Measurements from ENCODE around the gene VASN.

Gene VASN

GRCh38 chr16:4358831-4359561 lies 12.7 kb upstream of the VASN start:
- Mint-ChIP-seq H3K27ac (peak overlapping the region; percentile 78), H3K9me3 (no peaks in the 10 kb centered on the region), H3K4me3 (no peak overlapping the region), H3K36me3 (peaks cover 92% of the 10 kb centered on the region), H3K4me1 (peaks cover 4% of the 10 kb centered on the region)
- ATAC-seq (peak; percentile 77), DNase-seq (ENCODE audit: low spot score in 2 of 2) (peak; percentile 68 to 84)

GRCh38 chr16:4359914-4360313 lies 11.7 kb upstream of the VASN start:
- Mint-ChIP-seq H3K27ac (peak overlapping the region; percentile 23), H3K4me3 (no peak overlapping the region), H3K36me3 (peaks cover 87% of the 10 kb centered on the region), H3K9me3 (no peaks in the 10 kb centered on the region), H3K4me1 (peaks cover 4% of the 10 kb centered on the region)
- no peak for ATAC-seq
- DNase-seq (ENCODE audit: low spot score in 2 of 2) = no peak

DNA sequence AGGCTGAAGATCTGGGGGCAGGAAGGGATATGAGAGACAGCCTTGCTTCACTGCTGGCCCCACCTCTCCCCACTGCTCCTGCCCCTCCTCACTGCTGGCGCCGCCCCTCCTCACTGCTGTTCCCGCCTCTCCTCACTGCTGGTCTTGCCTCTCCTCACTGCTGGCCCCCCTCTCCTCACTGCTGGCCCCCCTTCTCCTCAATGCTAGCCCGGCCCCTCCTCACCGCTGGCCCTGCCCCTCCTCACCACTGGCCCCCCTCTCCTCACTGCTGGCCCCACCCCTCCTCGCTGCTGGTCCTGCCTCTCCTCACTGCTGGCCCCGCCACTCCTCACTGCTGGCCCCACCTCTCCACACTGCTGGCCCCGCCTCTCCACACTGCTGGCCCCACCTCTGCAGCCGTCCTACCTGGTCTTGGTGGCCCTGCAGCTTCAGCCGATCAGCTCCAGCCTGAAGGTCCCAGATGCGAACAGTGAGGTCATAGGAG lies 11.1 kb upstream of the VASN start:
- ATAC-seq (peak; percentile 12), DNase-seq (ENCODE audit: low spot score in 2 of 2) (no peak)
- Mint-ChIP-seq H3K9me3 (no peaks in the 10 kb centered on the region), H3K36me3 (peaks cover 80% of the 10 kb centered on the region), H3K4me3 (no peak overlapping the region), H3K27ac (peak overlapping the region; percentile 23), H3K4me1 (peaks cover 4% of the 10 kb centered on the region)

GRCh38 chr16:4361033-4361943 lies 10.4 kb upstream of the VASN start:
- no peak for ATAC-seq
- H3K9me3 Mint-ChIP-seq = no peaks in the 10 kb centered on the region
- peaks cover 4% of the 10 kb centered on the region for H3K4me1 Mint-ChIP-seq
- no peak for DNase-seq (ENCODE audit: low spot score in 2 of 2)
- no peak overlapping the region for H3K4me3 Mint-ChIP-seq
- H3K27ac Mint-ChIP-seq = no peak overlapping the region
- peaks cover 77% of the 10 kb centered on the region for H3K36me3 Mint-ChIP-seq

DNA sequence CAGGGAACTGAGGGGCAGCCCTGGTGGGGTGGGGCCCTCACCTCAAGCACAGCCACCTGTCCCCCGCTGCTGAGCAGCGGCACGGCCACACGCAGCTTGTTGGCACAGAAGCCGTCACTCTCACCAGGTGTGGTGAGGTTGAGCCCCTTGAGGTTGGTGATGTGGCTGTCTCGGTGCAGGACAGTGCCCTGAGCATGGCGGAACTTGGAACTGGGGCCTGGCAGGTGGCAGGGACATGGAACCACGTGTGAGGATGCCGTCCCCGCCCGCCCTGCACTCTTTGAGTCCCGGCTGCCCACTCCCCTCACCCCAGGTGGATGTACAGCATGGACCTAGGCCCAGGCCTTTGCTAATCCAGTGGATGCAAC lies 9.7 kb upstream of the VASN start:
- Mint-ChIP-seq H3K27ac (no peak overlapping the region), H3K4me3 (no peak overlapping the region), H3K9me3 (no peaks in the 10 kb centered on the region), H3K4me1 (peaks cover 4% of the 10 kb centered on the region), H3K36me3 (peaks cover 77% of the 10 kb centered on the region)
- DNase-seq (ENCODE audit: low spot score in 2 of 2) = no peak
- no peak for ATAC-seq

- DNase-seq (ENCODE audit: low spot score in 2 of 2) (no peak), ATAC-seq (no peak)
- Mint-ChIP-seq H3K4me1 (peaks cover 9% of the 10 kb centered on the region), H3K36me3 (peaks cover 76% of the 10 kb centered on the region), H3K27ac (peak overlapping the region; percentile 50), H3K4me3 (no peak overlapping the region), H3K9me3 (no peaks in the 10 kb centered on the region)
Measured at GRCh38 chr16:4362476-4363135, 9.0 kb upstream of the VASN start.

DNA sequence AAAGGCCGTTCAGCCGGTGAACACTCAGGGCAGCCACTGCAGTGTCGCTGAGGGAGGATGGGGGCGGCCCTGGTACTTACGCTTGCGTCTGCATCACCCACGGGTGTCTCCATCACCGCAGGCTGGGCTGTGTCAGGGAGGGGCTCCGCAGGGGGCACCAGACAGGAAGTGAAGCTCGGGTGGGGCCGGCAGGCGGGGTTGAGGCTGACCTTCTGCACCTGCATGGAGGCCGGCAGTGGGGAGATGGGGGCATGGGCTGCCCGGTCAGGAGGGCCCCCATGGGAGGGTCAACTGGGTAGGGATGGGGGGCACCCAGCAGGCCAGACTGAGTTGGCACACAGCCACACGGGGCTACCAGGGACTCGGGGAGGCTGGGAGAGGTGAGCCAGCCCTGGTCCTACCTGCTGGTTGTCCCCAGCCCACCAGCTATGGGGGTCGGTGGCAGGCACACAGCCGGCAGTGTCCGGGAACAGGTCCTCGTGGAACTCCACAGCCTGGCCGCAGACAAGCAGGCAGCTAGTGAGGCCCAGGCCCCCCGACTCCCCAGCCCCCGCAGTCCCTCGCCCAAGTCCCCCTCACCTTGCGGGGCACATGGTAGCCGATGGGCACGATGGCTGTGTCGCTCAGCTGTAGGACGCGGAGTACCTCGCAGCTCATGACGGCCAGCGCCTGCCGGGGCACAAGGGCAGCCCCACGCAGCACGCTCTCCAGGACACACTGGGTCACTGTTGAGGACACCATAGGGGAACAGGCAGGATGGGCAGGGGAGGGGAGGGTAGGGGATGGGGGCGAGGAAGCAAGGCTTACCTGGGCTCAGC lies 7.2 kb upstream of the VASN start:
- DNase-seq (ENCODE audit: low spot score in 2 of 2) (no peak), ATAC-seq (no peak)
- no peak overlapping the region for H3K4me3 Mint-ChIP-seq
- peaks cover 70% of the 10 kb centered on the region for H3K36me3 Mint-ChIP-seq
- H3K4me1 Mint-ChIP-seq = peaks cover 14% of the 10 kb centered on the region
- no peak overlapping the region for H3K27ac Mint-ChIP-seq
- no peaks in the 10 kb centered on the region for H3K9me3 Mint-ChIP-seq

DNA sequence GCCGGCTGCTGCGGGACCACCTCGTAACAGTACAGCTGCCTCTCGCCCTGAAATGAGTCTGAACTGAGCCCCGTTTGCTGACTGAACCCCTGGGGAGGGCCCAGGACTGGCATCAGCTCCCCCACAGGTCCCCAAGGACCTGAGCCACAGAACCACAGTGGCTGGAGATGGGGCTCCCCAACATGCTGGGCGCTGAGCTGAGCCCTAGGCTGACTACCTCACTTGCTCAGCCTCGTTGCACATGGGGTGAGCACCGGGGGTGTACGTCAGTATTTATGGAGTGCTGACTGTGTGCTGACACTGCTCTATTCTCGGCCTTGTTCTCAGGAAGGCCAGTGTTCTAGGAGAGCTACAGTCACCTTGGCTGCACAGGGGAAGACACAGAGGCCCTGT lies 6.6 kb upstream of the VASN start:
- Mint-ChIP-seq H3K36me3 (peaks cover 64% of the 10 kb centered on the region), H3K4me1 (peaks cover 16% of the 10 kb centered on the region), H3K4me3 (no peak overlapping the region), H3K9me3 (no peaks in the 10 kb centered on the region), H3K27ac (no peak overlapping the region)
- DNase-seq (ENCODE audit: low spot score in 2 of 2) (no peak), ATAC-seq (peak; percentile 14)

- H3K4me1 Mint-ChIP-seq = peaks cover 19% of the 10 kb centered on the region
- ATAC-seq (no peak), DNase-seq (ENCODE audit: low spot score in 2 of 2) (no peak)
- H3K4me3 Mint-ChIP-seq = no peak overlapping the region
- H3K27ac Mint-ChIP-seq = no peak overlapping the region
- no peaks in the 10 kb centered on the region for H3K9me3 Mint-ChIP-seq
- H3K36me3 Mint-ChIP-seq = peaks cover 58% of the 10 kb centered on the region
Measured at GRCh38 chr16:4365615-4366014, 6.0 kb upstream of the VASN start.

DNA sequence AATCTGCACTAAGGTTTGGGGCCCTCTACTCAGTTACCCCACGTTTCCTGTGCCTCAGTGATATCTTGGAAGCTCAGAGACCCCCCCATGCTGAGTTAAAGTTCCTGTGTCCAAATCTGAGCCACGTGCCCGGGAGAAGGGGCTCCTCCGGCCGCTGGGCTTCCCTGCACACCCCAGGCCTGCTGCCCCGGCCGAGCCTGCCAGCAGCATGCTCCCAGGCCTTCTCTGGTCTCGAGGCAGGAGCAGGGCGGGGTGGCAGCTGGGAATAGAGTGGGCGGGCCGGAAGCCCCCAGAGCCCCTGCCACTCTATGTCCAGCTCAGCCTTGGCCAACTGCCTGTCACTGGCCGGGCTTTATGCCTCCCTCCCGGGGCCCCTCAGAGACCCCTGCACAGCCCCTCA lies 5.6 kb upstream of the VASN start:
- Mint-ChIP-seq H3K36me3 (peaks cover 54% of the 10 kb centered on the region), H3K27ac (peak overlapping the region; percentile 79)

GRCh38 chr16:4367393-4367856 lies 4.2 kb upstream of the VASN start:
- H3K9me3 Mint-ChIP-seq = no peaks in the 10 kb centered on the region
- H3K36me3 Mint-ChIP-seq = peaks cover 46% of the 10 kb centered on the region
- ATAC-seq (no peak), DNase-seq (ENCODE audit: low spot score in 2 of 2) (no peak)
- no peak overlapping the region for H3K4me3 Mint-ChIP-seq
- H3K27ac Mint-ChIP-seq = peak overlapping the region; percentile 88
- H3K4me1 Mint-ChIP-seq = peaks cover 23% of the 10 kb centered on the region

More for the DNA sequence above, 5.6 kb upstream of the VASN start:
- Mint-ChIP-seq H3K9me3 (no peaks in the 10 kb centered on the region), H3K4me1 (peaks cover 19% of the 10 kb centered on the region), H3K4me3 (no peak overlapping the region)
- DNase-seq (ENCODE audit: low spot score in 2 of 2) = no peak
- no peak for ATAC-seq

DNA sequence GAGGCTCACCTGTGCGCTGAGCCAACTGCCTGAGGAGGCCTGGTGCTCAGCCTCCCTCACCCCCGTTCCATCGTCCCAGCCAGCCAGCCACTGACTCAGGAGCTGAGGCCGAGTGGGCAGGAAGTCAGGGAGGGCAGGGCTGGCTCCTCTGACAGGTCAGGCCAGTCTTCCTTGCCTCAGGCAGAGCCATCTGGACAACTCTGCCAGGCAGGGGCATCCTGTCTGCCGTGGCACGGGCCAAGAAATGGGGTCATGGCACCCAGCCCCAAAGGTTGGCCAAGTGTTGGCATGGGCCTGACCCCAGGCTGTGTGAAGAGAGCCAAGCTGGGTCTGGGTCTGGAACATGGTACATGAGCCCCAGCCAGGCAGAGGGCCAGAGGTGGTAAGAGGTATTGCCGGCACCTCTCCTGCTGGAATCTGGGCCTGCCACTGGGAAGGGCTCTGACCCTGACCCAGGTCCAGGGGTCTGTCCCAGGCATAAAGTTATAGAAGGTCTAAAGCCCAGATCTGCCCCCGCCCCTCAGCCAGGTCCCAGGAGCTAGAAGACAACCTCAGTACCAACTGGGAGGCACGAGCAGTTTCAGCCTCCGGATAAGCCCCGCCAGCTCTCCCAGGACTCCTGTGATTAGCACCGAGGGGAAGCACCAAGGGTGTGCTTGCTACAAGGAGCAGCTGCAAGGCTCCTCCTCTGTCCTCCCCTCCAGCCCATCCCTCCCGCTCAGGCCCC lies 2.5 kb upstream of the VASN start:
- ATAC-seq (no peak), DNase-seq (ENCODE audit: low spot score in 2 of 2) (no peak)
- peaks cover 28% of the 10 kb centered on the region for H3K36me3 Mint-ChIP-seq
- peaks cover 36% of the 10 kb centered on the region for H3K4me1 Mint-ChIP-seq
- peak overlapping the region; percentile 80 for H3K27ac Mint-ChIP-seq
- H3K4me3 Mint-ChIP-seq = no peak overlapping the region
- no peaks in the 10 kb centered on the region for H3K9me3 Mint-ChIP-seq

GRCh38 chr16:4370151-4370550 lies 1.5 kb upstream of the VASN start:
- Mint-ChIP-seq H3K4me1 (peaks cover 36% of the 10 kb centered on the region), H3K4me3 (no peak overlapping the region), H3K9me3 (no peaks in the 10 kb centered on the region), H3K36me3 (peaks cover 28% of the 10 kb centered on the region), H3K27ac (peak overlapping the region; percentile 34)
- ATAC-seq = no peak
- no peak for DNase-seq (ENCODE audit: low spot score in 2 of 2)

All from stimulated activated effector memory CD8-positive, alpha-beta T cell treated with anti-CD3 and anti-CD28 coated beads, Interleukin-12 subunit alpha, Interleukin-12 subunit beta, amount 100 ng/mL, for 72 hours (primary cell).